ENCODE data around the gene GYS1. TPM values are rescaled to one million over a fixed set of nuclear protein-coding genes. Genes with fewer than 3 reads are reported as not detected.

The GYS1 gene
- 32.5 and 37.1 TPM in 2 replicates for total RNA-seq

DNA sequence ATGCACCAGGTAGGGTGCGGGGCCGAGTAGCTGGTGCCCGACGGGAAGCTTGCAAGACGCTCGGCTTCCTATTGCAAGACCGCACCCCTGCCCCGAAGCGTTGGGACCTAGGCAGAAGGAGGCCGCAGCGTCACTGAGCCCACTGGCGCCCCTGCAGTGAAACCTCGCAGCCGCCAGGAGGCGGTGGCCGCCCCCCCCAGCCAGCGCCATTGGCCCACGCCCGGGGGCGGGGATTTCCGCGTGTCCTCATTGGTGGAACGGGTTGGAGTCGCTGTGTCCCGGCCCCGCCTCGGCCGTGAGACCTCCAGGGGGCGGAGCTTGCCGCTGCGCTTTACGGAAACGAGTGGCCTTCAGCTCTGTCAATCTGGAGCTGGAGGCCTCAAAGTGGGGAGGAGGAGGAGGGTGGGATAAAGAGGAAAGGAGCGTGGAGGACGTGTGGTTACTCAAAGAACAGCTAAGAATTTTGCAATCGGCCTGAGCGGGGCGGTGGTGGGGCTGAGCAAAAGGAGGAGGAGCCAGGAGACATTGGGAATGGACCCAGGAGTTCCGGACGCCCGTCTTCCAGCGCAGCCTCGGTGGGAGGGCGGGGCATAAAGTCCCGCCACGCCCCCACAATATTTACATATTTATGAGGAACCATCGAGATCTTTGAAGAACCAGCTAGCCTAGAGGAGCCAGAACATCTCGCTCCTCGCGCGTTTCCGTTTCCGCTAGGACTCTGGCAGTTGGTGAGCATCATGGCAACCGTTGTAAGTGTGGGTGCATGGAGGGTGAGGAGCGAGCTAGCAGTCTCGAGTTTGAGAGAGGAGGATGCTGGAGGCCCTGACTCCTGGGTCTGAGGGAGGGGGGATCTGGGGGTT lies at the start of gene GYS1, which contains the start of gene RUVBL2:
Gene GYS1 (minus strand): TSS at position 135 of the 860 bp plus-strand sequence. CDS start 197 bp downstream, outside the sequence.
Gene RUVBL2 (plus strand): TSS at position 713 of the 860 bp plus-strand sequence. CDS start 25 bp downstream, at position 738.

DNA sequence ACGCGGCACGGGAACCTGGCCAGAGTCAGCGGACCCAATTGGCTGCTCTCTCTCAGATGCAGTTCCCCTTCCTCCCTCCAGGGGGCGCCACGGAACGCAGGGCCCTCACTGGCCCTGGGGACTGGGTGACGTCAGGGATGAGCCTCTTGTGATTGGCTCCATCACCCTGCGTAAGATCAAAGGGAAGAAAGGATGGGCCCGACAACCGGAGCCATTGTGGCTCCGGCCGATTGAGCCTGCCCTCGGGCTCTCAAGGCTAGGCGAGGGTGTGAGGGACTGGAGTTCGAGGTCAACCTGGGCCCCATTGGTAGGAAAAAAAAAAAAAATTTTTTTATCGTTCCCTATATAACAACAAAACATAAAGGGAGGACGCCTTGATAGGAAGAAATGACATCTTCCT lies 43.7 kb upstream of the GYS1 start, which contains the start of gene CGB1:
Gene CGB1 (minus strand): TSS at position 81 of the 400 bp plus-strand sequence. CDS start 184 bp downstream, outside the sequence.

DNA sequence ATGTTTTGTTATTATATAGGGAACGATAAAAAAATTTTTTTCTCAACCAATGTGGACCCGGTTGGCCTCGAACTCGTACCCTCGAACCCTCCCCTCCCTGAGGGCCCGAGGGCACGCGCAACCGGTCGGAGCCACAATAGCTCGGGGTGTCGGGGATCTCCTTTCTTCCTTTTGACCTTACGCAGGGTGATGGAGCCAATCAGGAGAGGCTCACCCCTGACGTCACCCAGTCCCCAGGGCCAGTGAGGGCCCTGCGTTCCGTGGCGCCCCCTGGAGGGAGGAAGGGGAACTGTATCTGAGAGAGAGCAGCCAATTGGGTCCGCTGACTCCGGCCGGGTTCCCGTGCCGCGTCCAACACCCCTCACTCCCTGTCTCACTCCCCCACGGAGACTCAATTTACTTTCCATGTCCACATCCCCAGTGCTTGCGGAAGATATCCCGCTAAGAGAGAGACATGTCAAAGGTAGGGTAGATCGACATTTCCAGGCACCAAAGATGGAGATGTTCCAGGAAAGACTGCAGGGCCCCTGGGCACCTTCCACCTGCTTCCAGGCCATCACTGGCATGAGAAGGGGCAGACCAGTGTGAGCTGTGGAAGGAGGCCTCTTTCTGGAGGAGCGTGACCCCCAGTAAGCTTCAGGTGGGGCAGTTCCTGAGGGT lies 38.7 kb upstream of the GYS1 start, which contains the start of gene CGB2:
Gene CGB2 (plus strand): TSS at position 249 of the 660 bp plus-strand sequence. CDS start 206 bp downstream, at position 455.

DNA sequence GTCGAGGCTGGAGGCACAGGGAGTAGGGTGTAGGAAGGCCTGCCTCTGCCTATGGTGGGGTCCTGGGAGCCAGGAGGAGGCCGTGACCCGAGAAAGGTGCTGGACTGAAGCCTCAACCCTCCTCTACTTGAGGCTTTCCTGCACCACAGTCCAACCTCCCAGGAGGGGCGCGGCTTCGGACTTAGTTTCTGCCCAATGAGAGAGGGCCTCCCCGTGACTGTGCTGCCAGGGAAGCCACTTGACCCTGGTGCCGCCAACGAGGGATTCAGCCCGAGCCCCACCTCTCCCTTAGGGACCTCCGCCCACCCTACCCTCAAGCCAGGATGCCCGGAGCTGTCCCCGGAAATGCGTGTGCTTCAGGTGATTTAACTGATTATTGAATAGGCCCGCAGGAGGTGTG lies 31.1 kb upstream of the GYS1 start, which contains the start of gene CGB3:
Gene CGB3 (minus strand): TSS at position 101 of the 400 bp plus-strand sequence. CDS start 362 bp downstream, outside the sequence.

DNA sequence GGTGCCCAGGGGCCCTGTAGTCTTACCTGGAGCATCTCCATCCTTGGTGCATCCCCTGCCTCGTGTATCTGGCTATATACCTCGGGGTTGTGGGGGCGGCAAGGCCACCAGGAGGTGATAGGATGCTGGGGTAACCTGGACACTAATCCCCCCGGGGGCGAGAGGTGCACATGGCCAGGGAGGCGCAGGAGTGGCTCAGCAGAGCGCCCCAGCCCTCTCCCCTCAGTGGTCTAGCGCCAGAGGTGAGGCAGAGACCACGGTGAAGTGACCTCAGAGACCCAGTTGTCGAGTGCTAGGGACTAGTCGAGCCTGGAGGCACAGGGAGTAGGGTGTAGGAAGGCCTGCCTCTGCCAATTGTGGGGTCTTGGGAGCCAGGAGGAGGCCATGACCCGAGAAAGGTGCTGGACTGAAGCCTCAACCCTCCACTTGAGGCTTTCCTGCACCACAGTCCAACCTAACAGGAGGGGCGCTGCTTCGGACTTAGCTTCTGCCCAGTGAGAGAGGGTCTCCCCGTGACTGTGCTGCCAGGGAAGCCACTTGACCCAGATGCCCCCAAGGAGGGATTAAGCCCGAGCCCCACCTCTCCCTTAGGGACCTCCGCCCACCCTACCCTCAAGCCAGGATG lies 24.0 kb upstream of the GYS1 start, which contains the start of gene LHB:
Gene LHB (minus strand): TSS at position 51 of the 625 bp plus-strand sequence. CDS start 10 bp downstream, at position 41.

DNA sequence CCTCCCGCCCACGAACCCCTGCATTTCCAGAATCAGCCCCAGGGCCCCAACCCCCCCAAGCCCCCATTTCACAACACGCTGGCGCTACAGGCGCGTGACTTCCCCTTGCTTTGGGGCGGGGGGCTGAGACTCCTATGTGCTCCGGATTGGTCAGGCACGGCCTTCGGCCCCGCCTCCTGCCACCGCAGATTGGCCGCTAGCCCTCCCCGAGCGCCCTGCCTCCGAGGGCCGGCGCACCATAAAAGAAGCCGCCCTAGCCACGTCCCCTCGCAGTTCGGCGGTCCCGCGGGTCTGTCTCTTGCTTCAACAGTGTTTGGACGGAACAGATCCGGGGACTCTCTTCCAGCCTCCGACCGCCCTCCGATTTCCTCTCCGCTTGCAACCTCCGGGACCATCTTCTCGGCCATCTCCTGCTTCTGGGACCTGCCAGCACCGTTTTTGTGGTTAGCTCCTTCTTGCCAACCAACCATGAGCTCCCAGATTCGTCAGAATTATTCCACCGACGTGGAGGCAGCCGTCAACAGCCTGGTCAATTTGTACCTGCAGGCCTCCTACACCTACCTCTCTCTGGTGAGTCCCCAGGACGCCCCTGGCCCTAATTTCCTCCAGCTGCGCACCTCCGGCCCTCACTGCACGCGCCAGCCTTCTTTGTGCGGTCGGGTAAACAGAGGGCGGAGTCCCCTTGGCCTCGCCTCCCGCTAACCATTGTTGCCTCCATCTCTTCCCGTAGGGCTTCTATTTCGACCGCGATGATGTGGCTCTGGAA lies 27.9 kb downstream of the GYS1 start, which contains the start of gene FTL:
Gene FTL (plus strand): TSS at position 270 of the 766 bp plus-strand sequence. CDS start 199 bp downstream, at position 469.

DNA sequence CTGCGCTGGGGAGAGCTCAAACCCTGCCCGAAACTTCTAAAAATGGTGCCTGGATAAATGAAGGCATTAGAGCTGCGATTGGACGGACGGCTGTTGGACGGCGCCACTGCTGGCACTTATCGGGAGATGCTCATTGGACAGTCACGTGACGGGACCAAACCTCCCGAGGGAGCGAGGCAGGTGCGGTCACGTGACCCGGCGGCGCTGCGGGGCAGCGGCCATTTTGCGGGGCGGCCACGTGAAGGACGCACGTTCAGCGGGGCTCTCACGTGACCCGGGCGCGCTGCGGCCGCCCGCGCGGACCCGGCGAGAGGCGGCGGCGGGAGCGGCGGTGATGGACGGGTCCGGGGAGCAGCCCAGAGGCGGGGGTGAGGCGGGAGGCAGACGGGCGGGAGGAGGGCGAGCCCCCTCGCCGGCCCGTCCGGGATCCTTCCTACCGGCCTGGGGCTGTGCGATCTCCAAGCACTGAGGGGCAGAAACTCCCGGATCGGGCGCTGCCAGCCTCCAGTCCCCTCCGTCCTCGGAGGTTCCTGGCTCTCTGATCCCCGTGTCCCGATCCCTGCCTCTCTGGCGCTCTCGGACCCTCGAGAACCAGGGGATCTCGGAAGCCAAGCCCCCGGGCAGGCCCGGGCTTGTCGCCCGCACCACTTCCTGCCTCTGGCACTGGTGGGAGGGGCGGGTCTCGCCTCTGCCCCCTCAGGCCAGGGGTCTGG lies 38.4 kb downstream of the GYS1 start, which contains the start of gene BAX:
Gene BAX (plus strand): TSS at position 281 of the 713 bp plus-strand sequence. CDS start 54 bp downstream, at position 335.

DNA sequence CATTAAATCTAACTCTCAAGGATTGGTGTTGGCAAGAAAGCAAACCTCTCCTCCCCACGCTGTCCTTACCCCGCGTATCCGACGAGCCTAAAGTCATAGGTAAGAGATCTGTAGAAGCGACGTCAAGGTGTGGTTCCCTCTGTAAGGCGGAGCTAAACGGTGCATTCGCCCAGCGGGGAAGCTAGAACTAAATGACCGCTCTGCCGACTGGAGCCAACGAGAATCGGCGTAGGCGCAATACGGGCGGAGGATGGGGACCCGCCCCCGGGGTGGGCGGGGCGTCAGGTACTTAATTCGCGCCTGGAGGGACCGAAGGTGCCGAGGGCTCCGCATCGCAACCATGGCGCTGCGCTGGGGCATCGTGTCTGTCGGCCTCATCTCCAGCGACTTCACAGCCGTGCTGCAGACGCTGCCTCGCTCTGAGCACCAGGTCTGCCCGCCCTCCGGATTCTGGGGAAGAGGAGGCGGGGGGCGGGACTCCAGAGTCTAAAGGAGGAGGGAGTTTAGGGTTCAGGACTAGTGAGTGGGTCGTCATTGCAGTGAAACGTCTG lies 59.7 kb downstream of the GYS1 start, which contains the start of gene DHDH:
Gene DHDH (plus strand): TSS at position 318 of the 551 bp plus-strand sequence. CDS start 23 bp downstream, at position 341.

Other genes with a start within 250 kb of the GYS1 start
- not detected in 2 replicates for gene IZUMO1, start 246.4 kb downstream of the GYS1 start, total RNA-seq
- gene FUT1, start 240.7 kb downstream of the GYS1 start, total RNA-seq, result 0.25 and 0.26 TPM in 2 replicates
- gene FGF21, start 237.8 kb downstream of the GYS1 start, total RNA-seq, result not detected in 2 replicates
- gene BCAT2, start 182.3 kb downstream of the GYS1 start, total RNA-seq, result 25.0 and 27.4 TPM in 2 replicates
- 1.2 and 4.5 TPM in 2 replicates for gene HSD17B14, start 156.8 kb downstream of the GYS1 start, total RNA-seq
- 17.2 and 18.3 TPM in 2 replicates for gene PLEKHA4, start 124.7 kb downstream of the GYS1 start, total RNA-seq
- gene PPP1R15A, start 120.9 kb downstream of the GYS1 start, total RNA-seq, result 57.1 and 97.7 TPM in 2 replicates
- gene TULP2, start 94.6 kb downstream of the GYS1 start, total RNA-seq, result under 0.01 TPM in 1 of 2 replicates, not detected in the other
- gene NUCB1, start 93.0 kb downstream of the GYS1 start, total RNA-seq, result 169 and 221 TPM in 2 replicates
- gene DHDH, start 59.6 kb downstream of the GYS1 start, total RNA-seq, result 0.12 TPM in 1 of 2 replicates, not detected in the other
- gene BAX, start 38.4 kb downstream of the GYS1 start, total RNA-seq, result 48.5 and 68.4 TPM in 2 replicates
- 2,006 and 2,638 TPM in 2 replicates for gene FTL, start 28.0 kb downstream of the GYS1 start, total RNA-seq
- 190 and 270 TPM in 2 replicates for gene RUVBL2, start 578 bp upstream of the GYS1 start, total RNA-seq
- not detected in 2 replicates for gene LHB, start 23.8 kb upstream of the GYS1 start, total RNA-seq
- not detected in 2 replicates for gene CGB3, start 31.0 kb upstream of the GYS1 start, total RNA-seq
- not detected in 2 replicates for gene CGB2, start 38.6 kb upstream of the GYS1 start, total RNA-seq
- not detected in 2 replicates for gene CGB1, start 43.6 kb upstream of the GYS1 start, total RNA-seq
- gene CGB5, start 50.5 kb upstream of the GYS1 start, total RNA-seq, result not detected in 2 replicates
- not detected in 2 replicates for gene CGB8, start 55.8 kb upstream of the GYS1 start, total RNA-seq
- not detected in 2 replicates for gene CGB7, start 64.4 kb upstream of the GYS1 start, total RNA-seq
- not detected in 2 replicates for gene NTF4, start 71.5 kb upstream of the GYS1 start, total RNA-seq
- gene KCNA7, start 79.4 kb upstream of the GYS1 start, total RNA-seq, result not detected in 2 replicates
- 143 and 151 TPM in 2 replicates for gene SNRNP70, start 92.1 kb upstream of the GYS1 start, total RNA-seq
- gene LIN7B, start 121.1 kb upstream of the GYS1 start, total RNA-seq, result 13.0 and 15.6 TPM in 2 replicates
- 1.1 and 1.2 TPM in 2 replicates for gene C19orf73, start 125.8 kb upstream of the GYS1 start, total RNA-seq
- 1.8 and 2.1 TPM in 2 replicates for gene PPFIA3, start 126.2 kb upstream of the GYS1 start, total RNA-seq
- gene HRC, start 162.1 kb upstream of the GYS1 start, total RNA-seq, result 0.26 and 1.2 TPM in 2 replicates
- 20.5 and 33.0 TPM in 2 replicates for gene TRPM4, start 164.5 kb upstream of the GYS1 start, total RNA-seq

Data from aortic smooth muscle cell (primary cell).